Measurements from ENCODE around the gene BEND2. TPM values are rescaled to one million over a fixed set of nuclear protein-coding genes. Genes with fewer than 3 reads are reported as not detected.

BEND2 gene
- not detected for total RNA-seq

GRCh38 chrX:18220786-18221185 lies at the start of gene BEND2:
BEND2 (minus strand) TSS chrX:18220886; CDS start chrX:18220750, 136 bp downstream.

Other genes with a start within 250 kb of the BEND2 start
- gene SCML2, start 133.8 kb upstream of the BEND2 start, total RNA-seq: 6.7 TPM
- 17.2 TPM for gene CDKL5, start 204.7 kb upstream of the BEND2 start, total RNA-seq